Right lobe of liver (tissue), 4 donors: ENCODE data around the gene LRIG3.

ENCODE experiments used
- CTCF ChIP-seq, 4 donors: fragments of 200-600 bp in 3 of 4; fragments of 450-650 bp in 1 of 4; IDR thresholded peaks; one replicate each; pipeline versions ENCODE4 v1.5.1 to v1.8.0; 2016 to 2022; ENCODE audit warnings: antibody characterized with exemption in 4 of 4, mild to moderate bottlenecking in 2 of 4
- POLR2A ChIP-seq: fragments of 450-650 bp; IDR thresholded peaks from one replicate; pipeline ENCODE4 v1.6.1; 2017; ENCODE audit warnings: antibody characterized with exemption, mild to moderate bottlenecking
- donor health status: DM: no; HTN: no; CAD: no.
- donor health status: DM: no; HTN: no; CAD: no.
- donor health status: DM: no; HTN: yes; CAD: no.

- no peak for TF ChIP-seq CTCF (IDR thresholded peaks at IDR 0.05)
- TF ChIP-seq POLR2A = no peak
Observed at GRCh38 chr12:58905422-58905821, 14.9 kb downstream of the LRIG3 start.
